LNCaP clone FGC (cell line): ENCODE data around the gene IQCC.

Experiments used
- DNase-seq: peaks from one replicate; pipeline ENCODE4 v3.0.0-alpha.2; 2011; ENCODE audit warnings: low read depth
- H3K4me3 ChIP-seq: 2 replicates; pipeline ENCODE4 v1.5.1; 2011; ENCODE audit warnings: mild to moderate bottlenecking, low read depth, low read length, control low read depth
- CTCF ChIP-seq: IDR thresholded peaks from 2 replicates; pipeline ENCODE4 v1.5.1; 2012; ENCODE audit warnings: mild to moderate bottlenecking; ENCODE audit not compliant: control insufficient read depth, insufficient read depth; ENCODE audit errors: extremely low read depth

The IQCC gene

GRCh38 chr1:32219022-32219421 is 13.6 kb downstream of the IQCC start:
- DNase-seq = no peak
- H3K4me3 ChIP-seq = no peak overlapping the region
- no peak for TF ChIP-seq CTCF

DNA sequence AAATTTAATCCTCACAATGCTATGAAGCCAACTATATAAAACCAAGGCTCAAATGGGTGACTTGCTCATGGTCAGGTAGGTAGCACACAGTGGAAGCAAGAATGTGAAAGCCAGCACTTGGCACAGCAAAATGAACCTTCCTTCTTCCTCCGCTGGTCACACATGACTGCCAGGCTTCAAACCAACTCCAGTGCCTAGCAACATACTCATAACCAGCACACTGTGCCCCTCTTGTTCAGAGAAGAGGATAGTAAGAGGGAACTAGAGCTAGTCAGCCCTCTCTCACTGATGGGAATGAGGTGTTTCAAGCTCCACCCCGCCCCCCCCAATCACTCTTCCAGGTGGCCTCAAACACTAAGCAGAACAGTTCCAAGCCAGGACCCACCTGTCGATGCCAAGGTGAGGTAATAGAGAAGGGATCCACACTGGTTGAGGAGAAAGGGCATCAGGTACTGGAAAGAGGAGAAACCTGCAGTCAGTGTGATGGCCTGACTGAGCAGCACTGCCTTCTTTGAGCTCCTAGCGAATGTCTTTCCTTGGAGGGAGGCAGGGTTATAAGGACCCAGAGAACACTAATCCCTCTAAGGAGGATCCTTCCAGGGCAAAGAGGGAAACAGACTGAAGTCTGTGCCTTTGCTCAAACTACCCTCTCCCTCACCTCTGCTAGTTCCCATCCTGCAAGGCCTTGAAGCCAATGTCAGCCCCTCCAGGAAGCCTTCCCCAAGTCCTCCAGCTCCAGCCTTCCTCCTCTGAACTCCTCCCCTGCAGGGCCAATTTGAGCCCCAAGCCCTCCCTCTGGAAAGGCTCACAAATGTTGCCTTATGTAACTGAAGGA is 15.5 kb downstream of the IQCC start:
- DNase-seq = no peak
- peak overlapping the region; percentile 100 for H3K4me3 ChIP-seq
- no peak for TF ChIP-seq CTCF

- no peak for DNase-seq
- TF ChIP-seq CTCF = no peak
- peak overlapping the region; percentile 100 for H3K4me3 ChIP-seq
These were observed 16.1 kb downstream of the IQCC start for GRCh38 chr1:32221581-32221979.

- peak within 1 kb of the TSS; percentile 100 for H3K4me3 ChIP-seq
- DNase-seq = peak; percentile 72
- no peak for TF ChIP-seq CTCF
These were observed 16.7 kb downstream of the IQCC start, which contains the start of the genes EIF3I and TMEM234 for GRCh38 chr1:32221980-32222755. Gene EIF3I (plus strand): TSS chr1:32222407. CDS start chr1:32222442, 35 bp downstream. Gene TMEM234 (minus strand): TSS chr1:32222353. CDS start chr1:32222322, 31 bp downstream.

DNA sequence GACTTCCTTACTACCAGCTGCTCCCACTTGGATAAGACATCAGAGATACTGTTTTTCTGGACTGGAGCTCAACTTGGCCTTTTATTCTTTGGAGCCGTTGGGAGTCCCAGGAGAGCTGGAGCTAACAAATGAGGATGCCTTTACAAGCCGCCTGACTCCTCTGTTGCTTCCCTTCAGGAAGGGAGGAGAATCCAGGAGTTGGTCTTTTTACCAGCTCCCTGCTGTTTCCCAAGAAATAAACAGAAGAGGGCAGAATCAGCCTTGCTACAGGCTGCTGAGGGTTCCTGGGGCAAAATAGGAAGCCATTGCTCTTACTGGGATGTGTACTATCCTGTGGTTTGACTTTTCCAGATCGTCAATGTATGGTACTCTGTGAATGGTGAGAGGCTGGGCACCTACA is 18.2 kb downstream of the IQCC start:
- no peak for DNase-seq
- TF ChIP-seq CTCF = peak; percentile 31; the same call in 1 of the 2 replicates
- H3K4me3 ChIP-seq = peak overlapping the region; percentile 100

DNA sequence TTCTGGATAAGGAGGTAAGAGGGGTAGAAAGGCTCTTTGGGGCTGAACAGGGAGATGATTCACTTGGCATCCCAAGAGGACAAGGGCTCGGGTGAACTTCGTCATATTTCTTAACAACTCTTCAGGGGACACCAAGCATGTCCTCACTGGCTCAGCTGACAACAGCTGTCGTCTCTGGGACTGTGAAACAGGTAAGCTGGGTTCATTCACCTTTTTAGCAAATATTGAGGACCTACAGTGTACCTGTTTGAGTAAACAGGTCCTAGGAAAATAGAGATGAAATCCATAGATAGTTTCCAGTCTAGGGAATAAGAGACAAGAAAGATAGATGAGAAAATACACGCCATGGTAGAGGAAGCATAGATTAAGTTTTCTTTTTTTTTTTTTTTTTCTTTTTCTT is 18.8 kb downstream of the IQCC start:
- peak; percentile 73 for DNase-seq
- no peak for TF ChIP-seq CTCF
- peak overlapping the region; percentile 100 for H3K4me3 ChIP-seq
